Endothelial cell of umbilical vein (primary cell): ENCODE measurements around the gene C8A. TPM values are rescaled to one million over a fixed set of nuclear protein-coding genes. Genes with fewer than 3 reads are reported as not detected.

ENCODE experiments used
- BruUV-seq: library from RNA; stranded (reverse); fragments of 400-500 nt; replicated peaks from 2 replicates; lab custom pipeline; 2021; lab: Mats Ljungman, UMichigan
- CTCF ChIA-PET: fragments of 300-600, 350-600 bp; sonication (Branson Sonifier 250); formaldehyde crosslinking; loops from one replicate; lab custom pipeline; 2021; ENCODE audit warnings: antibody characterized with exemption, inconsistent platforms; lab: Charles Lee
- POLR2A ChIA-PET: fragments of 300-600, 350-600 bp; sonication (Branson Sonifier 250); formaldehyde crosslinking; loops from one replicate; lab custom pipeline; 2021; ENCODE audit warnings: antibody characterized with exemption, inconsistent platforms; lab: Charles Lee
- DNase-seq: peaks from one replicate; pipeline ENCODE4 v3.0.0-alpha.2; 2011; ENCODE audit warnings: low read depth, low spot score
- FAIRE-seq: peaks from 2 replicates; lab custom pipeline; 2011; peaks lifted over from hg19 to GRCh38; lab: Jason Lieb, UNC
- H2AFZ ChIP-seq: 2 replicates; pipeline ENCODE4 v1.6.0; 2012; ENCODE audit warnings: low read depth, low read length, control low read depth, inconsistent platforms
- H3K27ac ChIP-seq: 2 replicates; pipeline ENCODE4 v1.5.1; 2011; ENCODE audit warnings: low read depth, mild to moderate bottlenecking, control low read depth, low read length, moderate library complexity; ENCODE audit not compliant: insufficient read depth
- H3K27me3 ChIP-seq, 2 experiments: 2 replicates each; pipeline versions ENCODE4 v1.6.0 to v1.6.1; 2011; ENCODE audit warnings: low read length in 2 of 2, mixed read lengths in 1 of 2; ENCODE audit not compliant: control insufficient read depth in 2 of 2, insufficient read depth in 2 of 2
- H3K36me3 ChIP-seq, 2 experiments: 2 replicates in 1 of 2; 3 replicates in 1 of 2; pipeline ENCODE4 v1.5.1; 2011; ENCODE audit warnings: low read length in 2 of 2, mild to moderate bottlenecking in 1 of 2, moderate library complexity in 1 of 2; ENCODE audit not compliant: control insufficient read depth in 2 of 2, insufficient read depth in 2 of 2; ENCODE audit errors: extremely low read depth in 1 of 2
- H3K4me1 ChIP-seq: 3 replicates; pipeline ENCODE4 v1.5.1; 2011; ENCODE audit warnings: mild to moderate bottlenecking, low read length; ENCODE audit not compliant: control insufficient read depth, insufficient read depth; ENCODE audit errors: extremely low read depth
- H3K4me2 ChIP-seq: 2 replicates; pipeline ENCODE4 v1.6.1; 2011; ENCODE audit warnings: low read length, control low read depth, mixed read lengths; ENCODE audit not compliant: insufficient read depth
- H3K4me3 ChIP-seq, 3 experiments: fragments of 200-600 bp in 1 of 3; sonication (generic), shearing (Covaris generic) in 1 of 3; replicated peaks in 1 of 3; 2 replicates each; pipeline ENCODE4 v1.5.1; 2011 to 2016; ENCODE audit warnings: control low read depth in 3 of 3, low read length in 3 of 3, mild to moderate bottlenecking in 2 of 3, inconsistent platforms in 1 of 3, low read depth in 1 of 3, moderate library complexity in 1 of 3; ENCODE audit not compliant: insufficient read depth in 1 of 3
- H3K79me2 ChIP-seq: 2 replicates; pipeline ENCODE4 v1.6.0; 2012; ENCODE audit warnings: low read length, inconsistent platforms; ENCODE audit not compliant: control insufficient read depth, insufficient read depth
- H3K9ac ChIP-seq: replicated peaks from 2 replicates; pipeline ENCODE3; 2011; ENCODE audit warnings: low read length, control low read depth; ENCODE audit not compliant: insufficient read depth; ENCODE audit errors: extremely low read depth
- H3K9me1 ChIP-seq: replicated peaks from 3 replicates; pipeline ENCODE4 v1.6.0; 2011; ENCODE audit warnings: mild to moderate bottlenecking, low read length; ENCODE audit not compliant: control insufficient read depth, insufficient read depth; ENCODE audit errors: extremely low read depth
- H3K9me3 ChIP-seq: replicated peaks from 2 replicates; pipeline ENCODE4 v1.5.1; 2012; ENCODE audit warnings: low read length, inconsistent platforms; ENCODE audit not compliant: control insufficient read depth, insufficient read depth
- H4K20me1 ChIP-seq: replicated peaks from 2 replicates; pipeline ENCODE3; 2011; ENCODE audit warnings: mild to moderate bottlenecking, low read length; ENCODE audit not compliant: control insufficient read depth, insufficient read depth; ENCODE audit errors: extremely low read depth
- CTCF ChIP-seq, 2 donors: IDR thresholded peaks; 1 replicate in 1 of 2; 2 replicates in 1 of 2; pipeline ENCODE4 v1.5.1; 2011; ENCODE audit warnings: low read length in 2 of 2, mild to moderate bottlenecking in 2 of 2, moderate library complexity in 2 of 2, control low read depth in 1 of 2, inconsistent platforms in 1 of 2, low read depth in 1 of 2; ENCODE audit not compliant: insufficient read depth in 1 of 2; ENCODE audit errors: extremely low read depth in 1 of 2
- EZH2 ChIP-seq: IDR thresholded peaks from 2 replicates; pipeline ENCODE4 v1.6.1; 2012; ENCODE audit warnings: borderline replicate concordance, low read depth, mild to moderate bottlenecking, moderate library complexity, low read length, inconsistent platforms; ENCODE audit not compliant: severe bottlenecking
- FOS ChIP-seq: IDR thresholded peaks from 2 replicates; pipeline ENCODE4 v1.6.1; 2011; ENCODE audit warnings: mild to moderate bottlenecking, low read length, moderate library complexity, borderline replicate concordance; ENCODE audit not compliant: insufficient read depth
- GATA2 ChIP-seq: IDR thresholded peaks from 2 replicates; pipeline ENCODE4 v1.7.0; 2011; ENCODE audit warnings: low read depth, mild to moderate bottlenecking, moderate library complexity, mixed read lengths, low read length; ENCODE audit not compliant: insufficient read length, insufficient read depth
- JUN ChIP-seq: IDR thresholded peaks from 2 replicates; pipeline ENCODE4 v1.6.1; 2011; ENCODE audit warnings: borderline replicate concordance, low read depth; ENCODE audit not compliant: insufficient read length, insufficient read depth
- MAX ChIP-seq: IDR thresholded peaks from 2 replicates; pipeline ENCODE4 v1.6.1; 2011; ENCODE audit not compliant: insufficient read depth, insufficient read length
- MYC ChIP-seq: IDR thresholded peaks from one replicate; pipeline ENCODE4 v1.6.1; 2011; ENCODE audit warnings: mild to moderate bottlenecking, low read depth, low read length
- POLR2A ChIP-seq: IDR thresholded peaks from 2 replicates; pipeline ENCODE4 v1.6.1; 2012; ENCODE audit warnings: low read depth, mild to moderate bottlenecking, control low read depth, low read length
- POLR2AphosphoS5 ChIP-seq: IDR thresholded peaks from 2 replicates; pipeline ENCODE4 v1.6.1; 2012; ENCODE audit warnings: low read depth, mild to moderate bottlenecking, control low read depth, low read length, moderate library complexity; ENCODE audit not compliant: insufficient read depth
- dilution Hi-C: fragments of 300-500 bp; cut with MboI; formaldehyde crosslinking; loops from one replicate; pipeline ENCODE4 v1.15.0; 2019; ENCODE audit warnings: low sequenced_read_pairs; ENCODE audit not compliant: extremely low pct_ligation_motif_present
- intact Hi-C: fragments of 100-400 bp; cut with micrococcal nuclease; formaldehyde crosslinking; loops from one replicate; pipeline ENCODE4 v1.10.0; 2022
- polyA plus RNA-seq, 4 experiments: library from polyadenylated mRNA; depleted of rRNA in 3 of 4; stranded (reverse) in 3 of 4; unstranded in 1 of 4; fragments of >200 nt; gene quantifications; 2 replicates each; pipeline versions ENCODE4 v1.2.1 to v1.2.3, GENCODE V29; 2011 to 2012; ENCODE audit warnings: missing spikeins in 1 of 4
- total RNA-seq: library from RNA; stranded (reverse); gene quantifications from 2 replicates; pipeline ENCODE4 v1.2.3, GENCODE V29; 2021

The C8A gene
- total and polyA plus RNA-seq, 2 donors (not counting 3 experiments of a cell fraction or from before 2014, with no cell fraction given), result not detected

GRCh38 chr1:56948403-56949023 lies 93.9 kb downstream of the C8A start:
- DNase-seq (no peak), FAIRE-seq (no peak)
- POLR2A ChIA-PET, result no interaction called here
- H3K9me3 ChIP-seq, result no peaks in the 10 kb centered on the region
- H3K79me2 ChIP-seq, result no peaks in the 10 kb centered on the region
- H3K4me3 ChIP-seq, result no peak overlapping the region
- H3K27ac ChIP-seq, result no peak overlapping the region
- intact Hi-C loops, result no loop called here
- H3K9ac ChIP-seq, result no peak overlapping the region
- no peaks in the 10 kb centered on the region for H3K36me3 ChIP-seq
- TF ChIP-seq FOS, result no peak
- no peak for TF ChIP-seq EZH2
- TF ChIP-seq POLR2AphosphoS5, result no peak
- no peak for TF ChIP-seq MYC
- TF ChIP-seq CTCF (IDR thresholded peaks at IDR 0.05; ENCODE audit: extremely low read depth in 1 of 2, insufficient read depth in 1 of 2, low read depth in 1 of 2, low read length in 2 of 2), result no peak
- TF ChIP-seq GATA2, result no peak
- TF ChIP-seq POLR2A, result no peak
- no peak for TF ChIP-seq JUN
- TF ChIP-seq MAX, result no peak
- H3K4me1 ChIP-seq, result no peaks in the 10 kb centered on the region
- H3K4me2 ChIP-seq, result no peak overlapping the region
- H2AFZ ChIP-seq, result no peak overlapping the region
- dilution Hi-C loops, result no loop called here
- CTCF ChIA-PET, result no interaction called here
- no TSS peak for BruUV-seq
- no peaks in the 10 kb centered on the region for H3K9me1 ChIP-seq
- no peaks in the 10 kb centered on the region for H3K27me3 ChIP-seq
- H4K20me1 ChIP-seq, result no peaks in the 10 kb centered on the region
